Measurements from ENCODE around the gene HYCC2.

The HYCC2 gene

GRCh38 chr2:201118121-201118960 lies 46.9 kb upstream of the HYCC2 start (continued):
- peak; percentile 27; the same call in 1 of the 2 replicates for TF ChIP-seq ZNF692 (tag by site-specific recombination; IDR thresholded peaks at IDR 0.05)
- no peak for TF ChIP-seq ZNF677 (tag by site-specific recombination; IDR thresholded peaks at IDR 0.05)
- no peak for TF ChIP-seq ZNF555 (tag by site-specific recombination; conservative IDR thresholded peaks at IDR 0.05)
- no peak for TF ChIP-seq ZNF239 (tag by site-specific recombination; IDR thresholded peaks at IDR 0.05)
- no peak for TF ChIP-seq ZNF132 (tag by site-specific recombination; IDR thresholded peaks at IDR 0.05; ENCODE audit: borderline replicate concordance)
- no peak for TF ChIP-seq ZNF639 (tag by site-specific recombination; IDR thresholded peaks at IDR 0.05)
- TF ChIP-seq ZFP41 (tag by site-specific recombination; IDR thresholded peaks at IDR 0.05; ENCODE audit: borderline replicate concordance), result no peak
- no peak for TF ChIP-seq ZSCAN18 (tag by site-specific recombination; IDR thresholded peaks at IDR 0.05)
- peak; percentile 36 for TF ChIP-seq PRDM4 (tag by site-specific recombination; IDR thresholded peaks at IDR 0.05)
- TF ChIP-seq ZNF169 (tag by site-specific recombination; IDR thresholded peaks at IDR 0.05), result no peak
- TF ChIP-seq ZNF416 (tag by site-specific recombination; IDR thresholded peaks at IDR 0.05), result no peak
- peak; percentile 78 for TF ChIP-seq SP7 (tag by site-specific recombination; IDR thresholded peaks at IDR 0.05)
- no peak for TF ChIP-seq ZNF350 (tag by site-specific recombination; IDR thresholded peaks at IDR 0.05)
- TF ChIP-seq ZNF311 (tag by site-specific recombination; IDR thresholded peaks at IDR 0.05; ENCODE audit: borderline replicate concordance), result no peak
- TF ChIP-seq ZNF211 (tag by site-specific recombination; IDR thresholded peaks at IDR 0.05; ENCODE audit: low read depth), result no peak
- TF ChIP-seq, protein P1, sequence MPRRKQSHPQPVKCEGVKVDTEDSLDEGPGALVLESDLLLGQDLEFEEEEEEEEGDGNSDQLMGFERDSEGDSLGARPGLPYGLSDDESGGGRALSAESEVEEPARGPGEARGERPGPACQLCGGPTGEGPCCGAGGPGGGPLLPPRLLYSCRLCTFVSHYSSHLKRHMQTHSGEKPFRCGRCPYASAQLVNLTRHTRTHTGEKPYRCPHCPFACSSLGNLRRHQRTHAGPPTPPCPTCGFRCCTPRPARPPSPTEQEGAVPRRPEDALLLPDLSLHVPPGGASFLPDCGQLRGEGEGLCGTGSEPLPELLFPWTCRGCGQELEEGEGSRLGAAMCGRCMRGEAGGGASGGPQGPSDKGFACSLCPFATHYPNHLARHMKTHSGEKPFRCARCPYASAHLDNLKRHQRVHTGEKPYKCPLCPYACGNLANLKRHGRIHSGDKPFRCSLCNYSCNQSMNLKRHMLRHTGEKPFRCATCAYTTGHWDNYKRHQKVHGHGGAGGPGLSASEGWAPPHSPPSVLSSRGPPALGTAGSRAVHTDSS (tag by site-specific recombination; IDR thresholded peaks at IDR 0.05), result no peak
- no peak for TF ChIP-seq ZNF518A (tag by site-specific recombination; conservative IDR thresholded peaks at IDR 0.05; ENCODE audit: low read depth)
- no peak for TF ChIP-seq ZNF514 (tag by site-specific recombination; IDR thresholded peaks at IDR 0.05)
- TF ChIP-seq ZNF521 (tag by site-specific recombination; IDR thresholded peaks at IDR 0.05), result no peak
- 0 out of 2 replicates have a peak, but pooled peaks have one; percentile 39 for TF ChIP-seq ZNF785 (tag by site-specific recombination; IDR thresholded peaks at IDR 0.05)
- no peak for TF ChIP-seq TSHZ1 (tag by site-specific recombination; IDR thresholded peaks at IDR 0.05; ENCODE audit: borderline replicate concordance)
